GM18499 (cell line): Measurements from ENCODE around the gene ZNF212.

Source experiments
- ATAC-seq: cut with Tn5 transposase; IDR thresholded peaks from one replicate; pipeline ENCODE4 v1.9.1; 2021; ENCODE audit warnings: moderate number of reproducible peaks; ENCODE audit not compliant: insufficient read depth, unreplicated experiment

ZNF212 gene

GRCh38 chr7:149284343-149284742 lies 44.9 kb downstream of the ZNF212 start:
- no peak for ATAC-seq

DNA sequence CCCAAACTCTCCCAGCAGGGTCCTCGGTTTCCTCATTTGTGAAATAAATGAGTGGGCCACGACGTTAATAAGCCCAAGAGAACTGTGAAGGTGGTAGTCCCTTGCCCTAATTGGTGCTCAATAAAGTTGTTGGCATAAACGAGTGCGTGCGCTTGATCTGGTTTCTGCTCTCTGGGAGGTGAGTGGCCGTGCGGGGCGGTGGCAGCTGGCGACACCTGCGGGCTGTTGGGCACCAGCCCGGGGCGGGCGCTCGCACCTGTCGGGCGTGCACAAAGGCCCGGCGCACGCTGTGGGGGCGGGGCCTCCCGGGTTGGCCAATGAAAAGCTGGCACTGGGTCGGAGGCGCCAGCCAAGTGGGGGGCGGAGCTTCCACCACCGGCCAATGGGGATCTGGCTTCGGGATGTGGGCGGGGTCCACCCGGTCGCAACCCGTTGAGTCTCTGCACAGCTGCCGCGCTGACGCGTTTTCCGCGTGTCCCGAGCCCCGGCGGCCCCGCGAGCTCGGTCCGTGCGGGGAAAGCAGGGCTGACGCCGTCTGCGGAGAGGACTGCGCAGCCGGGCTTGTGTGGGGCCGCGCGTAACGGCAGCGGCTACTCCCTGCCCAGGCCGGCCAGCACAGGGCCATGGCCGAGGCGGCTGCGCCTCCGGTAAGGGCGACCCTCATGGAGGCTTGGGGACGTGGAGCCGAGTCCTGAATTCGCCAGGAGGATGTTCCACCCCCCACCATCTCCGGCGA lies 45.6 kb downstream of the ZNF212 start:
- ATAC-seq: peak; percentile 91

DNA sequence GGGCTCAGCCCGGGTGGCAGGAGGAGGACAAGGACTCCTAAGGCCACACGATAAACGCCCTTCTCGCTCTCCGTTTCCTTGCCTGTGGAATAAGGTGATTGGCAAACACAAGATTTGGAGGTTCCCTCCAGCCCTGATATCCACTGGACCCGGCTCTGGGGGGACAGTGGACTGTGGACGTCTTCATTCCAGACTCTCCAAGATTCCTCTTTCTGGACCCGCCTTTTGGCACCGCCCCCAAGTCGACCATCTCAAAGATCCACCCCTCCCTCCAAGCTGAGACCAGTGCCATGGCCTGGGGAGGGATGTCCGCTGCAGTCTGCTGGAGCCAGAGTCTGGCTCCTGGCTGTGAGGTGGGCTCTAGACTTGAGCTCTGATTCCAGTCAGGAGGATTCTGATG lies 46.2 kb downstream of the ZNF212 start:
- ATAC-seq: no peak

- ATAC-seq: no peak
Measured at GRCh38 chr7:149286811-149287400, 47.5 kb downstream of the ZNF212 start.

DNA sequence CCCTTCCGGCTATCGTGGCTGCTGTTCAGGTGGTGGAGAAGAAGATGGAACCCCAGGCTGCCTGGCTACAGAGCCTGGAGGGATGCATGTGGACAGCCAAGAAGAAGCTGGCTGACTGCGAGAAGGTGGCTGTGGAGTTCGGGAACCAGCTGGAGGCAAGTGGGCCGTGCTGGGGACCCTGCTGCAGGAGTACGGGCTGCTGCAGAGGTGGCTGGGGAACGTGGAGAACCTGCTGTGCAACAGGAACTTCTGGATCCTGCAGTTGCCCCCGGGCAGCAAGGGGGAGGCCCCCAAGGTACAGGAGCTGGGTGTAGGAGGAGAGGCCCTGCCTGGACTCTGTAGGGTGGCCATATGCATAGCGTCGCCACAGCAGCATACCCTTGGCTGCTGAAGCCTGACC lies 48.2 kb downstream of the ZNF212 start:
- no peak for ATAC-seq

- ATAC-seq: no peak
Measured at GRCh38 chr7:149289262-149289661, 49.8 kb downstream of the ZNF212 start.

- ATAC-seq: no peak
Measured at GRCh38 chr7:149289856-149290255, 50.4 kb downstream of the ZNF212 start.

GRCh38 chr7:149291036-149291780 lies 51.8 kb downstream of the ZNF212 start:
- no peak for ATAC-seq

- ATAC-seq: no peak
Measured at GRCh38 chr7:149291781-149292461, 52.5 kb downstream of the ZNF212 start.

DNA sequence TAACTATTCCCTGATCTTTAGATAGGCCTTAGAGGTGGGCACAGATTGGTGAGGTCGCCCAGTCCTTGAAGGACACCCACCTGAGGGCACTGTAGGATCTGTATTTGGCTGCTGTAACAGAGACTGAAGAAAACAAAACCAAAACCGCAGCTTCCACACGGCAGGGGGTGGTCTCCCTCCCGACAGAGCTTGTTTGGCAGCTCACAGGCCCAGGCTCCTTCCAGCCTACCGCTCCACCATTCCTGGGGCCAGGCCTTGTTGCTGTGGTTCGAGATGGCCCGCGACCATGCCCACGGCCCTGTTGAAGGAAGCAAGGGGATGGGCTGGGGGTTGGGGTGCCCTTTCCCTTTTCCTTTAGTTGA lies 53.0 kb downstream of the ZNF212 start:
- ATAC-seq: no peak

- ATAC-seq: no peak
Measured at GRCh38 chr7:149293338-149293737, 53.9 kb downstream of the ZNF212 start.

DNA sequence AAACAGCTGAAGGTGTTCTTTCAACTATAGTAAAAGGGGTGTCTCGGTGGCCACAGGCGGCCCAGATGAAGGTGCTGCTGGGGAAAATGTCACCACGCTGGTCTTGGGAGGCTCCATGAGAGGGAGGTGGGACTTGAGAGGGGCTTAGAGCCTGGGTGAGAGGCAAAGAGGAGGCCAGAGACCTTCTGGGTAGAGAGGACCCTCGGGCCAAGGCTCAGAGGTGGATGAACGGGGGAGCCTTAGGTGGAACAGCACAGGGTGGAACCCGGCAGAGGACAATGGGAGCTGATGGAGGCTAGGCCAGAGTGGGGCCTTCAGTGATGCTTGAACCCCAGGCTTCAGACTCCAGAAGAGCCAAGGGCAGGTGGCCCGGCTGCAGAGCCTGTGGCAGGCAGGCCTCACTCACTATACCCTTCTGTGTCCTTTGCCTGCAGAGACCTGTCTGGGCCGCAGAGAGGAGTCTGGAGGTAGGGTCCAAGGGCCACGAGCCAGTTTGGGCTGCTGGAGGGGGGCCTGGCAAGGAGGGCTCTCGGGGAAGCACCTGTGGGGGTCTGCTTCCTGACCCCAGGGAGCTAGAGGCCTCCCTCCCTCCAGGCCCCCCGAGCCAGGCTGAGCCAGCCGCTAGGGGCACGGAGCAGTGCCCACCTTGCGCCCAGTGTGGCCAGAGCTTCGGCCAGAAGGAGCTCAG lies 54.6 kb downstream of the ZNF212 start:
- no peak for ATAC-seq

GRCh38 chr7:149294634-149295480 lies 55.4 kb downstream of the ZNF212 start:
- no peak for ATAC-seq

DNA sequence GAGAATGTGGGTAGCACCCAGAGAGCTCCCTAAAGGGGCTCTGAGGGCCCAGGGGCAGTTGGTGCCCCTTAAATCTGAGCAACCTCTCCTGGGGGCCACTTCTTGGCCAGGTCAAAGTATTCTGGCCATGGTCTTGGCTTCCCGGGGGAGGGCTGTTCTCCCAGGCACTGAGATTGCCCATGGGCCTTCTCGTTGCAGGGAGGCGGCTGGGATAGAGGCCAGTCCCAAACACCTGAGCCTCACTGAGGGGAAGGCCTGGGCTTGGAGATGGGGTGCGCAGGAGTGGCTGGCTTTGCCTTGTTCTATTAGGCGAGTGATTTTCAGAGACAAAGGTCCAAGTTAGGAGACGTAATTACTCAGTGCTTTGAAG lies 56.0 kb downstream of the ZNF212 start:
- no peak for ATAC-seq

GRCh38 chr7:149296368-149296767 lies 56.9 kb downstream of the ZNF212 start:
- ATAC-seq: no peak

- no peak for ATAC-seq
Measured at GRCh38 chr7:149297034-149297755, 57.7 kb downstream of the ZNF212 start.

DNA sequence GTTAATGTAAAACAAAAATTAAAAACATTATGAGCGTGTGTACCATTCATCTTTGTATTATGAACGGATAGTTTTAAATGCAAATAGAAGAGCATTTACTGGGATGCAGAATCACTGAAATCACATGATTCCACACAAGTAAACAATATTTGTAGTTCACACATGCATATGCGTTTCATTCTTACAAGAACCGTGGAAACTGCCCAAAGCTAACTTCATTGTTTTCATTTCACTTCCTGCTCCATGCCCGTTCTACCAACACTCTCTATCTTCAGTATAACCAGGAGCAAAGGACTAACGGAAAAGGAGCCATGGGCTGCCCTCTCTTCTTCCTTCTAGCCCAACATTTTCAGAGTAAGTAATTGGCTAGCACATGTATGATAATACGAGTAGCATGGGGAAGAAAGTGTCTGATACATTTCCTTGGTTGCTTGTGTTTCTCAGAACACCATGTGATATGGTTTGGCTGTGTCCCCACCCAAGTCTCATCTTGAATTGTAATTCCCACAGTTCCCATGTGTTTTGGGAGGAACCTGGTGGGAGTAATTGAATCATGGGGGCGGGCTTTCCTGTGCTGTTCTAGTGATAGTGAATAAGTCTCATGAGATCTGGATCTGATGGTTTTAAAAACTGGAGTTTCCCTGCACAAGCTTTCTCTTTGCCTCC lies 61.3 kb downstream of the ZNF212 start:
- no peak for ATAC-seq

DNA sequence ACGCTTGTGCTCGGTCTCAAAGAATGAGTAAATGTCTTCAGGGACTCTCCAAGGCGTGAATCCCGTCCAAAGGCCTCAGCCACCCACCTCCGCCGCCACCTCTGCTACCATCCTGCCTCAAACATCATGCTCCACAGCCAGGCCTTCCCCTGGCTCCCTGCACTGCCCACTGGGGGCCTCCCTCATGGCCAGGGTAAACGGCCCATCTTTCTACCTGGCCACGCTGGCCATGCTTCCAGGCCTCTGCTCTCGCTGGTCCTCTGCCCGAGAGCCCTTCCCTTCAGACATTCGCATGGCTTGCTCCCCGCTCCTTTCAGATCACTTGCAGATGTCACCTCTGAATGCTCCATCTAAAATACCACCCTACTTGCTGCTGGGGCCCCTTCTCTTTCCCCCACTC lies 62.8 kb downstream of the ZNF212 start:
- no peak for ATAC-seq
